B cell (primary cell): ENCODE data around the gene TOR1A. TPM values are rescaled to one million over a fixed set of nuclear protein-coding genes. Genes with fewer than 3 reads are reported as not detected.

ENCODE experiments used
- ATAC-seq: fragments of 200-7000 bp; cut with Tn5 transposase; one replicate; pipeline ENCODE4 v1.10.0; 2021; ENCODE audit warnings: low read depth, mild to moderate bottlenecking, moderate number of reproducible peaks, moderate library complexity
- CTCF ChIA-PET: fragments of 350-600 bp; sonication (Branson Sonifier 250); formaldehyde crosslinking; loops from one replicate; lab custom pipeline; 2021; ENCODE audit warnings: antibody characterized with exemption, inconsistent platforms; lab: Charles Lee
- POLR2A ChIA-PET: fragments of 350-600 bp; sonication (Branson Sonifier 250); formaldehyde crosslinking; loops from one replicate; lab custom pipeline; 2021; ENCODE audit warnings: antibody characterized with exemption; lab: Charles Lee
- DNase-seq: peaks from one replicate; pipeline ENCODE4 v3.0.0; 2013
- H2AFZ ChIP-seq: 2 replicates; pipeline ENCODE4 v1.6.1; 2012; ENCODE audit warnings: mild to moderate bottlenecking, low read depth, low read length; ENCODE audit not compliant: insufficient read depth, poor library complexity, severe bottlenecking
- H3K27ac ChIP-seq, 2 donors: 1 replicate in 1 of 2; 2 replicates in 1 of 2; pipeline ENCODE4 v1.5.1; 2012 to 2013; ENCODE audit warnings: low read length in 2 of 2, mild to moderate bottlenecking in 2 of 2, moderate library complexity in 1 of 2
- H3K27me3 ChIP-seq, 4 experiments: fragments of 200-600 bp in 1 of 4; sonication (generic) in 1 of 4; replicated peaks in 1 of 4; 1 replicate in 2 of 4; 2 replicates in 2 of 4; pipeline versions ENCODE4 v1.6.1 to v1.7.0; 2013 to 2016; ENCODE audit warnings: low read length in 3 of 4, mild to moderate bottlenecking in 2 of 4, mixed read lengths in 1 of 4, moderate library complexity in 1 of 4; ENCODE audit not compliant: insufficient read depth in 4 of 4, control insufficient read depth in 3 of 4; ENCODE audit errors: control extremely low read depth in 1 of 4
- H3K36me3 ChIP-seq, 2 experiments: replicated peaks in 1 of 2; 1 replicate in 1 of 2; 2 replicates in 1 of 2; pipeline versions ENCODE4 v1.6.1 to v1.7.1; 2013; ENCODE audit warnings: low read length in 1 of 2; ENCODE audit not compliant: insufficient read depth in 2 of 2, control insufficient read depth in 1 of 2; ENCODE audit errors: control extremely low read depth in 1 of 2, extremely low read depth in 1 of 2
- H3K4me1 ChIP-seq, 2 donors: fragments of 200-600 bp in 1 of 2; sonication (generic) in 1 of 2; 1 replicate in 1 of 2; 2 replicates in 1 of 2; pipeline versions ENCODE4 v1.5.1 to v1.6.1; 2013 to 2017; ENCODE audit warnings: low read length in 2 of 2; ENCODE audit not compliant: control insufficient read depth in 2 of 2, insufficient read depth in 2 of 2
- H3K4me2 ChIP-seq: replicated peaks from 2 replicates; pipeline ENCODE3; 2012; ENCODE audit warnings: mild to moderate bottlenecking, low read depth, low read length; ENCODE audit not compliant: poor library complexity, severe bottlenecking
- H3K4me3 ChIP-seq, 5 experiments: fragments of 200-600 bp in 1 of 5; sonication (generic) in 1 of 5; 1 replicate in 3 of 5; 2 replicates in 2 of 5; pipeline versions ENCODE4 v1.5.1 to v1.7.0; 2011 to 2016; ENCODE audit warnings: low read length in 4 of 5, mild to moderate bottlenecking in 4 of 5, low read depth in 2 of 5, control low read depth in 1 of 5, moderate library complexity in 1 of 5; ENCODE audit not compliant: insufficient read depth in 1 of 5; ENCODE audit errors: control extremely low read depth in 1 of 5, extremely low read depth in 1 of 5
- H3K79me2 ChIP-seq: fragments of 200-600 bp; sonication (generic); one replicate; pipeline ENCODE4 v1.6.0; 2016; ENCODE audit warnings: low read length; ENCODE audit not compliant: control insufficient read depth, insufficient read depth
- H3K9ac ChIP-seq: fragments of 200-600 bp; sonication (generic); 2 replicates; pipeline ENCODE4 v1.6.1; 2017; ENCODE audit warnings: mild to moderate bottlenecking, low read length, moderate library complexity
- H3K9me3 ChIP-seq, 3 donors: one replicate each; pipeline versions ENCODE4 v1.6.1 to v1.7.1; 2013; ENCODE audit warnings: low read length in 2 of 3; ENCODE audit not compliant: control insufficient read depth in 2 of 3, insufficient read depth in 1 of 3; ENCODE audit errors: control extremely low read depth in 1 of 3
- H4K20me1 ChIP-seq: 2 replicates; pipeline ENCODE4 v1.6.0; 2012; ENCODE audit warnings: mild to moderate bottlenecking, low read length; ENCODE audit not compliant: insufficient read depth, control insufficient read depth, poor library complexity, severe bottlenecking
- H3K27ac Mint-ChIP-seq: one replicate; pipeline ENCODE4 v1.8.0; 2021; ENCODE audit warnings: mixed read lengths
- H3K27me3 Mint-ChIP-seq: one replicate; pipeline ENCODE4 v1.8.0; 2021; ENCODE audit warnings: mixed read lengths
- H3K4me1 Mint-ChIP-seq: one replicate; pipeline ENCODE4 v1.8.0; 2021; ENCODE audit warnings: mixed read lengths
- H3K4me3 Mint-ChIP-seq: one replicate; pipeline ENCODE4 v1.8.0; 2021; ENCODE audit warnings: mixed read lengths
- H3K9me3 Mint-ChIP-seq: one replicate; pipeline ENCODE4 v1.8.0; 2022; ENCODE audit warnings: mixed read lengths; ENCODE audit not compliant: insufficient read depth
- EZH2 ChIP-seq: IDR thresholded peaks from 2 replicates; pipeline ENCODE4 v1.6.1; 2012; ENCODE audit warnings: borderline replicate concordance, low read depth, mild to moderate bottlenecking, moderate library complexity, low read length; ENCODE audit not compliant: insufficient read depth, poor library complexity, severe bottlenecking
- WGBS: methylation state at CpG from one replicate; pipeline ENCODE4 v1.1.5; 2013; ENCODE audit warnings: missing lambda C conversion rate; ENCODE audit not compliant: insufficient coverage; 5-methylcytosine and 5-hydroxymethylcytosine counted together
- intact Hi-C: fragments of 100-400 bp; cut with micrococcal nuclease; formaldehyde crosslinking; loops from one replicate; pipeline ENCODE4 v1.10.0; 2022
- polyA plus RNA-seq: library from polyadenylated mRNA; depleted of rRNA; stranded (reverse); fragments of >200 nt; gene quantifications from 2 replicates; pipeline ENCODE4 v1.2.3, GENCODE V29; 2012
- total RNA-seq, 2 donors: library from RNA; stranded (reverse); fragments of 120-200 nt in 1 of 2; gene quantifications; 1 replicate in 1 of 2; 2 replicates in 1 of 2; pipeline versions ENCODE4 v1.2.3 to v1.2.4, GENCODE V29; 2013 to 2022
- TF ChIP-seq, protein P1 (sequence below): fragments of 200-600 bp; IDR thresholded peaks from one replicate; pipeline ENCODE4 v1.8.0; 2022; ENCODE audit warnings: antibody characterized with exemption, mild to moderate bottlenecking

The TOR1A gene
- total and polyA plus RNA-seq, 2 donors (not counting 1 experiment from before 2014, with no cell fraction given) = 28.6 to 30.3 TPM

DNA sequence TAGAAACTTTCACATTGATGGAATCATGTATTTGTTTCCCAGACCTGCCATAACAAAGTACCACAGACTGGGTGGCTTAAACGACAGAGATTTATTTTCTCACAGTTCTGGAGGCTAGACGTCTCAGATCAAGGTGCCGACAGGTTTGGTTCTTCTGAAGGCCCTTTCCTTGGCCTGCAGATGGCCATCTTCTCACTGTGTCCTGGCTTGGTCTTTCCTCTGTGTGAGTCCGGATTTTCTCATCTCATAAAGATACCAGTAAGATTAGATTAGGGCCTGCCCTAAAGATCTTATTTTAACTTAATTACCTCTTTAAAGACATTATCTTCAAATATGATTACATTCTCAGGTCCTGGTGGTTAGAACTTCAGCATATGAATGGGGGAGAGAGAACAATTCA is 17.1 kb upstream of the TOR1A start:
- H3K4me2 ChIP-seq = no peak overlapping the region
- DNase-seq (no peak), ATAC-seq (no peak)
- H2AFZ ChIP-seq = no peak overlapping the region
- no peaks in the 10 kb centered on the region for H3K27me3 ChIP-seq
- H3K27me3 Mint-ChIP-seq = no peaks in the 10 kb centered on the region
- H3K9me3 ChIP-seq = no peaks in the 10 kb centered on the region
- H3K4me3 ChIP-seq = no peak overlapping the region
- no peak overlapping the region for H3K9ac ChIP-seq
- peaks cover 35% of the 10 kb centered on the region for H4K20me1 ChIP-seq
- CTCF ChIA-PET = interaction anchor here (0.6 kb wide), 1 partner anchor 71 kb away, joined by 4 read pairs; no protein-coding TSS in a partner anchor
- intact Hi-C loops = no loop called here
- TF ChIP-seq, protein P1, sequence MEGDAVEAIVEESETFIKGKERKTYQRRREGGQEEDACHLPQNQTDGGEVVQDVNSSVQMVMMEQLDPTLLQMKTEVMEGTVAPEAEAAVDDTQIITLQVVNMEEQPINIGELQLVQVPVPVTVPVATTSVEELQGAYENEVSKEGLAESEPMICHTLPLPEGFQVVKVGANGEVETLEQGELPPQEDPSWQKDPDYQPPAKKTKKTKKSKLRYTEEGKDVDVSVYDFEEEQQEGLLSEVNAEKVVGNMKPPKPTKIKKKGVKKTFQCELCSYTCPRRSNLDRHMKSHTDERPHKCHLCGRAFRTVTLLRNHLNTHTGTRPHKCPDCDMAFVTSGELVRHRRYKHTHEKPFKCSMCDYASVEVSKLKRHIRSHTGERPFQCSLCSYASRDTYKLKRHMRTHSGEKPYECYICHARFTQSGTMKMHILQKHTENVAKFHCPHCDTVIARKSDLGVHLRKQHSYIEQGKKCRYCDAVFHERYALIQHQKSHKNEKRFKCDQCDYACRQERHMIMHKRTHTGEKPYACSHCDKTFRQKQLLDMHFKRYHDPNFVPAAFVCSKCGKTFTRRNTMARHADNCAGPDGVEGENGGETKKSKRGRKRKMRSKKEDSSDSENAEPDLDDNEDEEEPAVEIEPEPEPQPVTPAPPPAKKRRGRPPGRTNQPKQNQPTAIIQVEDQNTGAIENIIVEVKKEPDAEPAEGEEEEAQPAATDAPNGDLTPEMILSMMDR = no peak
- TF ChIP-seq EZH2 = no peak
- no peak overlapping the region for H3K27ac Mint-ChIP-seq
- peaks cover 0 to 3% of the 10 kb centered on the region in 2 experiments for H3K36me3 ChIP-seq
- peaks cover 10 to 22% of the 10 kb centered on the region in 2 donors for H3K4me1 ChIP-seq
- peaks cover 29% of the 10 kb centered on the region for H3K4me1 Mint-ChIP-seq
- POLR2A ChIA-PET = interaction anchor here (0.6 kb wide), 1 partner anchor 1647 kb away, joined by 5 read pairs; no protein-coding TSS in a partner anchor
- WGBS = 96% methylated on average over 3 of the region's 4 CpGs
- H3K9me3 Mint-ChIP-seq = no peaks in the 10 kb centered on the region
- no peak overlapping the region for H3K4me3 Mint-ChIP-seq
- H3K79me2 ChIP-seq = peaks cover 63% of the 10 kb centered on the region
- H3K27ac ChIP-seq = no peak overlapping the region

DNA sequence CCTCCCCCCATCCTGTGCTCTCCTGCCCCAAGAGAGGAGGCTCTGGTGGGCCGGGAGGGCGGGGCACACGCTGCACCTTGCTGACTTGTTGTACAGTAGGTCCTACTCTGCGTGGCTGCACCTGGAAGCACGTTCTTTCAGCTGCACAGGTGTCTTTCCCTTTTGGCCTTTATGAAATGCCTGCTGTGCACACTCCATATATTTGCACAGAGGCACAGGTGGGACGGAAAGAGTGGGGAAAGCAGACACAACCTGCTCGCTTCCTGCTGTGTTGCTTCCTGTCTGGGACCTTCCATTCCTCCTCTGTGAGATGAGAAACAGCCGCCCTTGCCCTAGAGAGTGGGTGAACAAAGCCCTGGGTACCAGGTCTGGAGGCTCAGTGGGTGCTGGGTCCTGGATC is 16.1 kb upstream of the TOR1A start:
- DNase-seq = no peak
- H4K20me1 ChIP-seq = peaks cover 42% of the 10 kb centered on the region
- peaks cover 0 to 3% of the 10 kb centered on the region in 2 experiments for H3K36me3 ChIP-seq
- no peak for TF ChIP-seq EZH2
- TF ChIP-seq, protein P1 = no peak
- H3K27ac ChIP-seq = no peak overlapping the region
- H3K4me1 ChIP-seq = peaks cover 13 to 26% of the 10 kb centered on the region in 2 donors
- H3K27me3 ChIP-seq = no peaks in the 10 kb centered on the region
- H3K9ac ChIP-seq = no peak overlapping the region
- no peak overlapping the region for H2AFZ ChIP-seq
- H3K4me3 Mint-ChIP-seq = no peak overlapping the region
- ATAC-seq = no peak
- peaks cover 33% of the 10 kb centered on the region for H3K4me1 Mint-ChIP-seq
- ChIA-PET POLR2A (no interaction called here), CTCF (no interaction called here)
- H3K9me3 ChIP-seq = no peaks in the 10 kb centered on the region
- H3K4me3 ChIP-seq = no peak overlapping the region
- no peak overlapping the region for H3K27ac Mint-ChIP-seq
- 32% methylated on average over 7 of the region's 8 CpGs for WGBS
- H3K27me3 Mint-ChIP-seq = no peaks in the 10 kb centered on the region
- peak overlapping the region; percentile 9 for H3K4me2 ChIP-seq
- intact Hi-C loops = no loop called here
- no peaks in the 10 kb centered on the region for H3K9me3 Mint-ChIP-seq
- H3K79me2 ChIP-seq = peaks cover 71% of the 10 kb centered on the region
